Limb (tissue), 2 donors: Measurements from ENCODE around the gene NELFB.

Source experiments
- DNase-seq, 2 donors: peaks; one replicate each; pipeline ENCODE4 v3.0.0-alpha.2; 2016; ENCODE audit errors: extremely low spot score in 2 of 2

The NELFB gene

GRCh38 chr9:137281345-137282116 is 26.4 kb downstream of the NELFB start:
- peak in 1 of 2 donors; percentile 47 for DNase-seq

- peak in 1 of 2 donors; percentile 42 for DNase-seq
These were observed 31.9 kb downstream of the NELFB start for GRCh38 chr9:137286975-137287383.

DNA sequence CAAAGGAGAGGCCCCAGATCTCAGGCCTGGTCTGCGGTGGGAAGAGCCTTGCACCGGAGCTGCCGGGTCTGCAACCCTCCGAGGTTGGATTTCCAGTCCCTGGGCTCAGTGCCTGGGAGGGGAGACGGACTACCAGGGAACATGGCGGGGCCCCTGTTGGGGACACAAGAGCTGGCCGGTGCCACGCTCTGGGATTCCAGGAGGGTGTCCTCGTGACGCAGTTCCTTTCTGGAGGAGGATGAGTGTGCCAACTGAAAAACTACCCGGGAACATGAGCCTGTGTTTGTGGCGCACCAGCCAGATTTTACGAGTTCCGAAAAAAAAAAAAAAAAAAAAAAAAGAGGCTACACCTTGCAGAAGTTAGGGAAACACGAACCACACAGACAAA is 38.0 kb downstream of the NELFB start:
- no peak for DNase-seq

GRCh38 chr9:137293482-137294090 is 38.5 kb downstream of the NELFB start:
- DNase-seq: no peak

- DNase-seq: peak in 1 of 2 donors; percentile 38
These were observed 39.1 kb downstream of the NELFB start for GRCh38 chr9:137294091-137294680.

DNA sequence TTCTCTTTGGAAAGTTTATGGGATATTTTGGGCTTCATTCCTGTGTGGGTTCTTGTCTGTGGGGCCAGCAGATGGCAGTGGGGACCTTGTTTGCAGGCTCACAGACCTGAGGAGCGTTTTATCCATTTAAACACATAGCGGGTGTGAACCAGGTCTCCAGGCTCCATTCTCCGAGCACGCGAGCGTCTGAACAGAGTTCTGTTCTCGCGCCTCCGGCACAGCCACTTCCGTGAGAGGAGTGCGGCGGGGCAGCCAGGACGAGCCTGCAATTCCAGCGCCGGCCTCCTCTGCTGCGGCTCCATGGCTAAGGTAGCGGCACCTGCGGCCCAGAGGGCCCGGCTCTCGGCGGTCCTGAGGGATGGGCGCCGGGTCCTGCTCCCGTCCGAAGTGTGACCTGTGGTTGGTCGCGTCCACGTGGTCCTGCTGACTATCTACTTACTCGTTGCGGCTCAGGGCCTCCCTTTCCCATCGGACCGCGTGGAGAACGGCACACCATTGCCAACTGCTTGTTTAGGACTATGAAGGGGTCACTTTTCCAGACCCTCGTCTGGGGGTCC is 39.6 kb downstream of the NELFB start:
- peak in 1 of 2 donors; percentile 50 for DNase-seq

- peak in 1 of 2 donors; percentile 78 for DNase-seq
These were observed 40.2 kb downstream of the NELFB start for GRCh38 chr9:137295238-137295811.

- peak in 1 of 2 donors; percentile 52 for DNase-seq
These were observed 40.9 kb downstream of the NELFB start for GRCh38 chr9:137295849-137296669.

DNA sequence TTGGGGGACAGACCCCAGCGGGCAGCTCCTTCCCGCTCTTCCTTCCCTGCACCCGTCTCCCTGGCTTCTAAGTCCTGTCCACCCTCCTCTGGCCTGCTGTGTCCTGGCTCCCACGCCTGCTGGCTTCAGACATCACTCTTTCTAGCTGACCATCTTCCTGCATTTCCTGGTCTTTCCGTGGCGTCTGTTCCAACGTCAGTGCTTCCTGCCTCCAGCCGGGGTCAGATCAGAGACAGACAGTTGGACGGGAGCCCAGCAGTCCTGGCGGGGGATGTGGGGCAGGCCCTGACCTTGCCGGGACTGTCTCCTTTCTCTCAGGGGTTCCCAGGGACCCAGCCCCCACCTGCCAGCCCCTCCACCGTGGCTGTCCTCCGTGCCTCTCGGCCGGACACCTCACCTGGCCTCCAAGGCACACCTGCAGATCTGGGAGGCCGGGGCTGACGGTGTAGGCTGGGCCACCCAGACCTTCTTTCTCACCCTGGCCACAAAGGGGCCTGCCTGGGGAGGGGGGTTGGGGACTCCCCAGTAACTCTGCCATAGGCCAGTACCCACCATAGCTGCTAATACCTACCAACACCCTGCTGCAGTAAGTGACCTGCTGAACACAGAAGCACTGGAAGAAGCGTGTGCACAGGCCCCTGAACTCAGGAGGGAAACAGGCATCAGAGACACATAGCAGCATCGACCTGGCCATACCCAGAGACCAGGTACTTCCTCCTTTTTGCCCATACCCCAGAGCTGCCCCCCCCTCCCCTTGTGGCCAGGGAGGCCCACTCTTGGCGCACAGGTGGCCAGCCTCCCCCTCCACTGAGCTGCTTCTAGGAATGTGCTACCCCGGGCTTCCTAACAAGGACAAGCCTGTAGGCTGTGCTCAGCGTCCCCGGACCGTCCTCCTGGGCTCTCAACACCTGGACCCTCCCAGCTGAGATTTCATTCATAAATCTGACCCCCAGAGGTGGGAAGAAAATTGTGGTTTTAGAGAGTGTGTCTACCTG is 41.8 kb downstream of the NELFB start:
- DNase-seq: peak in 1 of 2 donors; percentile 47

- DNase-seq: no peak
These were observed 42.8 kb downstream of the NELFB start for GRCh38 chr9:137297966-137298365.

GRCh38 chr9:137298401-137299202 is 43.5 kb downstream of the NELFB start:
- DNase-seq: peak in 1 of 2 donors; percentile 34

DNA sequence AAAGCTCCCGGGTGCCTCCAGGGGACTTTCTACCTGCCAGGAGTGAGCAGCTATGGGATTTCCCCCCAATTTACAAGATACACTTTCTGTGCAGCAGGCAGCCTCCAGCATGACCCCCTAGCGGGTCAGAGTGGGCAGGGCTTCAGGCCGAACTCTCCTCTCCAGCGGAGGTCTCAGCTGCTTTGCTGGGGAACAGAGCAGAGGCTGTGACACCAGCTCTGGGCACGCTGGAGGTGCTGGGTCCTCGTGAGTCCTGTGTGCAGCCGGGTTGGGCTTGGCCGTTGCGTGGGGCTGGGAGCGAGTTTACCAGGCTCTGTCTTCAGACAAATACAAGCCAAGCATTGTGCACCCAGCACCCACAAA is 44.1 kb downstream of the NELFB start:
- DNase-seq: no peak

DNA sequence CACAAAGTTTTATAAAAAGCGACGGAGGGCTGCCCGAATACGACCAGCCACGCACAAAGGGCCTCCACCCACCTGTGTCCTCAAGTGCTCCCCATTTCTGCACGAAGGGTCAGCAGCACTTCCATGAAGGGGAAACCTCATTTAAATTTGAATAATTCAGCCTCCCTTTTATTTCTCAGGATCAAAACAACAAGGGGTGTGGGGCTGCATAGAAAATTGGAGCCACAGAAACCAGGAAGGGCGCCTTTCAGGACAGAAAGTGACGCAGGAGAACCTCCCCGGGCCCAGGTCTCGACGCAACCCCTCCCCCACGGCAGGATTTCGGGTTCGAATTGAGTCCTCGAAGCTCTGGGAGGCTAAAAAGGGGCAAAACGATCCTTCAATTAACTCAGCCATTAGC is 44.8 kb downstream of the NELFB start:
- DNase-seq: peak in 1 of 2 donors; percentile 41

GRCh38 chr9:137300567-137301080 is 45.5 kb downstream of the NELFB start:
- peak in 1 of 2 donors; percentile 61 for DNase-seq

GRCh38 chr9:137301081-137301947 is 46.2 kb downstream of the NELFB start:
- peak in 1 of 2 donors; percentile 72 for DNase-seq

DNA sequence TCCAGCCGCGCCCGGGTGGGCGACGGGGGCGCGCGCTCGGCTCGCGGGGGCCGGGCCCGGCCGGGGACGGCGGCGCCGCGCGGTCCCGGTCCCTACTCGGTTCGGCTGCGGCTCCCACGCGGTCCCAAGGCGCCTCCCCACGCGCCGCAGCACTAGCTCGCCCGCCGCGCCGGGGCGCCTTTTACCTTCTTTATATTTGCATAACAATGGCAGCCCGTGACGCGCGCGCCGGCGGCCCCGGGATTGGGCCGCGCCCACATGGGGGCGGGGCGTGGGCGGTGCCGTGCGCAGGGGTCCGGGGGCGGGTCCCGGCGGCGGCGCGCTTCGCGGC is 47.0 kb downstream of the NELFB start, which contains the start of gene NRARP:
TSS of gene NRARP (minus strand) at position 154 of the 331 bp plus-strand sequence. CDS start 343 bp downstream, outside the sequence.
- peak; percentile 77 to 94 for DNase-seq

GRCh38 chr9:137302449-137303150 is 47.5 kb downstream of the NELFB start:
- DNase-seq: no peak
